ENCODE data around the gene ABL2.

DNA sequence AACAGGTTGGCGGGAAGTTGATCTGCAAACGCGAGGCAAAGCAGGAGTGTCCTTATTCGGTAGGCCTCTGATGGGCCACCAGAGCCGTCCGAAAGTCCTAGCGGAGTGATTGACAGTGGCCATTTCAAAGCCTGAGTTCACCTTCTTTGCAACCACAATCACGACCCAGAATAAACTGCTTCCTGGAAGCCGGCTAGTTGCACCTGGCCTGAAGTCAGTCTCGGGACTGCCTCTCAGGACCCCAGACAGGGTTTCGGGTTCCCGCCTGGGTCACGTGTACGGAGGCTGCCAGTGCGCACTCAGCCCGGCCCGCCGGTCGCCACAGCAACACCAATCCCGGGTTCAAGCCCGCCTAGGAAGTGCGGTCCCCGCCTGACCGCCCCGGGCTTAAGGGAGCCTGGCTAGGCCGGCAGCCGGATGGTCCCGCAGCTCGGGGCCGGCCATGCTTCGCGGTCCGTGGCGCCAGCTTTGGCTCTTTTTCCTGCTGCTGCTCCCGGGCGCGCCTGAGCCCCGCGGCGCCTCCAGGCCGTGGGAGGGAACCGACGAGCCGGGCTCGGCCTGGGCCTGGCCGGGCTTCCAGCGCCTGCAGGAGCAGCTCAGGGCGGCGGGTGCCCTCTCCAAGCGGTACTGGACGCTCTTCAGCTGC is 147.7 kb downstream of the ABL2 start, which contains the start of gene TOR3A:
- TF ChIP-seq CTCF (IDR thresholded peaks at IDR 0.05) (no peak), EP300 (IDR thresholded peaks at IDR 0.05) (no peak), POLR2A (IDR thresholded peaks at IDR 0.05) (peak in 2 of 4 donors; percentile 13 to 47)
